Activated naive CD8-positive, alpha-beta T cell (primary cell): Measurements from ENCODE around the gene UBE2J2.

ENCODE experiments used
- H3K27ac Mint-ChIP-seq: one replicate; pipeline ENCODE4 v1.8.0; 2021; ENCODE audit warnings: mixed read lengths
- H3K27me3 Mint-ChIP-seq: one replicate; pipeline ENCODE4 v1.8.0; 2021; ENCODE audit warnings: mixed read lengths
- H3K36me3 Mint-ChIP-seq: one replicate; pipeline ENCODE4 v1.8.0; 2021; ENCODE audit warnings: mixed read lengths
- H3K4me1 Mint-ChIP-seq: one replicate; pipeline ENCODE4 v1.8.0; 2021; ENCODE audit warnings: low read depth, mixed read lengths
- H3K4me3 Mint-ChIP-seq: one replicate; pipeline ENCODE4 v1.8.0; 2021; ENCODE audit warnings: mild to moderate bottlenecking, mixed read lengths
- H3K9me3 Mint-ChIP-seq: one replicate; pipeline ENCODE4 v1.8.0; 2021; ENCODE audit warnings: low read depth, mixed read lengths

UBE2J2 gene

GRCh38 chr1:1282998-1283397, 9.3 kb upstream of the UBE2J2 start:
- Mint-ChIP-seq H3K27me3 (no peaks in the 10 kb centered on the region), H3K9me3 (no peaks in the 10 kb centered on the region), H3K4me3 (no peak overlapping the region), H3K27ac (no peak overlapping the region), H3K36me3 (no peaks in the 10 kb centered on the region), H3K4me1 (no peaks in the 10 kb centered on the region)

- Mint-ChIP-seq H3K4me1 (no peaks in the 10 kb centered on the region), H3K36me3 (no peaks in the 10 kb centered on the region), H3K9me3 (no peaks in the 10 kb centered on the region), H3K27ac (no peak overlapping the region), H3K27me3 (no peaks in the 10 kb centered on the region), H3K4me3 (no peak overlapping the region)
These were observed 8.1 kb upstream of the UBE2J2 start for GRCh38 chr1:1281533-1282321.

- H3K36me3 Mint-ChIP-seq = no peaks in the 10 kb centered on the region
- no peaks in the 10 kb centered on the region for H3K27me3 Mint-ChIP-seq
- no peak overlapping the region for H3K27ac Mint-ChIP-seq
- no peaks in the 10 kb centered on the region for H3K9me3 Mint-ChIP-seq
- H3K4me1 Mint-ChIP-seq = no peaks in the 10 kb centered on the region
- H3K4me3 Mint-ChIP-seq = no peak overlapping the region
These were observed 7.3 kb upstream of the UBE2J2 start for GRCh38 chr1:1280782-1281481.

GRCh38 chr1:1279028-1279427, 5.4 kb upstream of the UBE2J2 start:
- Mint-ChIP-seq H3K9me3 (no peaks in the 10 kb centered on the region), H3K27ac (no peak overlapping the region)

GRCh38 chr1:1278620-1279019, 5.0 kb upstream of the UBE2J2 start:
- Mint-ChIP-seq H3K27ac (no peak overlapping the region), H3K4me1 (peaks cover 4% of the 10 kb centered on the region), H3K27me3 (no peaks in the 10 kb centered on the region), H3K4me3 (no peak overlapping the region), H3K9me3 (no peaks in the 10 kb centered on the region), H3K36me3 (no peaks in the 10 kb centered on the region)

More at GRCh38 chr1:1279028-1279427, 5.4 kb upstream of the UBE2J2 start:
- Mint-ChIP-seq H3K4me1 (peaks cover 4% of the 10 kb centered on the region), H3K36me3 (no peaks in the 10 kb centered on the region), H3K27me3 (no peaks in the 10 kb centered on the region), H3K4me3 (no peak overlapping the region)

- H3K27ac Mint-ChIP-seq = no peak overlapping the region
- peaks cover 2% of the 10 kb centered on the region for H3K36me3 Mint-ChIP-seq
- no peaks in the 10 kb centered on the region for H3K27me3 Mint-ChIP-seq
- no peaks in the 10 kb centered on the region for H3K9me3 Mint-ChIP-seq
- H3K4me3 Mint-ChIP-seq = peak overlapping the region; percentile 66
- H3K4me1 Mint-ChIP-seq = peaks cover 22% of the 10 kb centered on the region
These were observed 2.2 kb upstream of the UBE2J2 start for GRCh38 chr1:1275836-1276235.

- Mint-ChIP-seq H3K9me3 (no peaks in the 10 kb centered on the region), H3K4me3 (peak overlapping the region; percentile 73), H3K4me1 (peaks cover 31% of the 10 kb centered on the region), H3K27me3 (no peaks in the 10 kb centered on the region), H3K36me3 (peaks cover 2% of the 10 kb centered on the region), H3K27ac (no peak overlapping the region)
These were observed 1.3 kb upstream of the UBE2J2 start for GRCh38 chr1:1274931-1275431.

GRCh38 chr1:1274299-1274930, 761 bp upstream of the UBE2J2 start:
- H3K27me3 Mint-ChIP-seq = no peaks in the 10 kb centered on the region
- peak overlapping the region; percentile 73 for H3K4me3 Mint-ChIP-seq
- H3K4me1 Mint-ChIP-seq = peaks cover 37% of the 10 kb centered on the region
- peaks cover 2% of the 10 kb centered on the region for H3K36me3 Mint-ChIP-seq
- no peak overlapping the region for H3K27ac Mint-ChIP-seq
- no peaks in the 10 kb centered on the region for H3K9me3 Mint-ChIP-seq

- Mint-ChIP-seq H3K4me3 (peak overlapping the region; percentile 90), H3K4me1 (peaks cover 37% of the 10 kb centered on the region), H3K27me3 (no peaks in the 10 kb centered on the region), H3K9me3 (no peaks in the 10 kb centered on the region), H3K27ac (peak overlapping the region; percentile 81), H3K36me3 (peaks cover 2% of the 10 kb centered on the region)
These were observed 494 bp downstream of the UBE2J2 start for GRCh38 chr1:1273209-1273511.

GRCh38 chr1:1272341-1273208, 1.1 kb downstream of the UBE2J2 start:
- Mint-ChIP-seq H3K27ac (peak overlapping the region; percentile 81), H3K4me3 (peak overlapping the region; percentile 90), H3K9me3 (no peaks in the 10 kb centered on the region), H3K36me3 (peaks cover 2% of the 10 kb centered on the region), H3K4me1 (peaks cover 37% of the 10 kb centered on the region), H3K27me3 (no peaks in the 10 kb centered on the region)

- H3K36me3 Mint-ChIP-seq = peaks cover 2% of the 10 kb centered on the region
- H3K27ac Mint-ChIP-seq = peak overlapping the region; percentile 86
- H3K4me3 Mint-ChIP-seq = peak overlapping the region; percentile 85
- peaks cover 38% of the 10 kb centered on the region for H3K4me1 Mint-ChIP-seq
- H3K27me3 Mint-ChIP-seq = no peaks in the 10 kb centered on the region
- H3K9me3 Mint-ChIP-seq = no peaks in the 10 kb centered on the region
These were observed 2.8 kb downstream of the UBE2J2 start for GRCh38 chr1:1270813-1271212.

- Mint-ChIP-seq H3K9me3 (no peaks in the 10 kb centered on the region), H3K27ac (no peak overlapping the region), H3K27me3 (no peaks in the 10 kb centered on the region), H3K4me3 (no peak overlapping the region), H3K36me3 (peaks cover 2% of the 10 kb centered on the region), H3K4me1 (peaks cover 37% of the 10 kb centered on the region)
These were observed 5.4 kb downstream of the UBE2J2 start for GRCh38 chr1:1268284-1268682.

GRCh38 chr1:1267488-1268283, 6.0 kb downstream of the UBE2J2 start:
- no peak overlapping the region for H3K27ac Mint-ChIP-seq
- no peaks in the 10 kb centered on the region for H3K27me3 Mint-ChIP-seq
- no peak overlapping the region for H3K4me3 Mint-ChIP-seq
- peaks cover 36% of the 10 kb centered on the region for H3K4me1 Mint-ChIP-seq
- H3K36me3 Mint-ChIP-seq = peaks cover 2% of the 10 kb centered on the region
- no peaks in the 10 kb centered on the region for H3K9me3 Mint-ChIP-seq

- H3K4me1 Mint-ChIP-seq = peaks cover 17% of the 10 kb centered on the region
- H3K9me3 Mint-ChIP-seq = no peaks in the 10 kb centered on the region
- no peaks in the 10 kb centered on the region for H3K36me3 Mint-ChIP-seq
- H3K4me3 Mint-ChIP-seq = no peak overlapping the region
- H3K27me3 Mint-ChIP-seq = no peaks in the 10 kb centered on the region
- no peak overlapping the region for H3K27ac Mint-ChIP-seq
These were observed 8.8 kb downstream of the UBE2J2 start for GRCh38 chr1:1264868-1265272.
